Measurements from ENCODE around the gene MLNR.

The MLNR gene

GRCh38 chr13:49216334-49216733 is 3.8 kb upstream of the MLNR start:
- Histone ChIP-seq H3K27me3 (replicated peaks in 2 of 5; ENCODE audit: control insufficient read depth in 4 of 5, insufficient read depth in 5 of 5, low read length in 4 of 5) (peaks cover 0 to 30% (median 8%) of the 10 kb centered on the region in 5 experiments), H3K27ac (ENCODE audit: insufficient read depth in 1 of 2, low read depth in 1 of 2, low read length in 2 of 2, poor library complexity in 1 of 2, severe bottlenecking in 2 of 2) (no peak overlapping the region), H3K4me1 (ENCODE audit: control extremely low read depth in 1 of 4, control insufficient read depth in 4 of 4, insufficient read depth in 4 of 4, low read length in 3 of 4) (peaks cover 10 to 44% (median 31%) of the 10 kb centered on the region in 4 experiments), H3K4me3 (ENCODE audit: control insufficient read depth in 1 of 7, extremely low read depth in 1 of 7, insufficient read depth in 4 of 7, low read depth in 2 of 7, low read length in 6 of 7) (no peak overlapping the region), H3K36me3 (ENCODE audit: control insufficient read depth in 4 of 4, insufficient read depth in 4 of 4, low read length in 3 of 4) (no peaks in the 10 kb centered on the region), H3K9me3 (ENCODE audit: control extremely low read depth in 1 of 5, control insufficient read depth in 4 of 5, insufficient read depth in 2 of 5, low read depth in 1 of 5, low read length in 4 of 5) (peaks cover 0 to 7% (median 0%) of the 10 kb centered on the region in 5 experiments)
- DNase-seq, result no peak
- ChIA-PET CTCF (interaction anchor here (0.8 to 2.1 kb wide), 8 partner anchors 12 to 237 kb away, joined by 3 to 16 read pairs (median 3); no protein-coding TSS in a partner anchor), POLR2A (no interaction called here)
- WGBS (ENCODE audit: insufficient coverage), result 94% methylated on average over 3 of the region's 6 CpGs

- 95% methylated on average over 17 of the region's 17 CpGs for WGBS (ENCODE audit: insufficient coverage)
- ChIA-PET CTCF (interaction anchor here (1.0 to 2.1 kb wide), 5 partner anchors 18 to 65 kb away, joined by 3 to 16 read pairs (median 5); partner anchors contain the start of gene CDADC1), POLR2A (no interaction called here)
Observed at GRCh38 chr13:49217962-49218492, 2.1 kb upstream of the MLNR start.

GRCh38 chr13:49218493-49219051 is 1.6 kb upstream of the MLNR start:
- no peak for DNase-seq
- CTCF ChIA-PET, result interaction anchor here (1.0 to 2.0 kb wide), 5 partner anchors 12 to 82 kb away, joined by 3 to 8 read pairs (median 5); partner anchors contain the start of gene CDADC1

More at GRCh38 chr13:49217962-49218492, 2.1 kb upstream of the MLNR start:
- Histone ChIP-seq H3K27ac (ENCODE audit: insufficient read depth in 1 of 2, low read depth in 1 of 2, low read length in 2 of 2, poor library complexity in 1 of 2, severe bottlenecking in 2 of 2) (no peak overlapping the region), H3K4me1 (ENCODE audit: control extremely low read depth in 1 of 4, control insufficient read depth in 4 of 4, insufficient read depth in 4 of 4, low read length in 3 of 4) (peaks cover 10 to 44% (median 31%) of the 10 kb centered on the region in 4 experiments), H3K9me3 (ENCODE audit: control extremely low read depth in 1 of 5, control insufficient read depth in 4 of 5, insufficient read depth in 2 of 5, low read depth in 1 of 5, low read length in 4 of 5) (peaks cover 0 to 10% (median 0%) of the 10 kb centered on the region in 5 experiments), H3K36me3 (ENCODE audit: control insufficient read depth in 4 of 4, insufficient read depth in 4 of 4, low read length in 3 of 4) (no peaks in the 10 kb centered on the region), H3K27me3 (replicated peaks in 2 of 5; ENCODE audit: control insufficient read depth in 4 of 5, insufficient read depth in 5 of 5, low read length in 4 of 5) (peaks cover 10 to 43% (median 20%) of the 10 kb centered on the region in 5 experiments), H3K4me3 (ENCODE audit: control insufficient read depth in 1 of 7, extremely low read depth in 1 of 7, insufficient read depth in 4 of 7, low read depth in 2 of 7, low read length in 6 of 7) (no peak overlapping the region)
- DNase-seq, result no peak

GRCh38 chr13:49219647-49220035 is 497 bp upstream of the MLNR start:
- Histone ChIP-seq H3K27me3 (replicated peaks in 2 of 5; ENCODE audit: control insufficient read depth in 4 of 5, insufficient read depth in 5 of 5, low read length in 4 of 5) (peaks cover 10 to 45% (median 20%) of the 10 kb centered on the region in 5 experiments), H3K4me1 (ENCODE audit: control extremely low read depth in 1 of 4, control insufficient read depth in 4 of 4, insufficient read depth in 4 of 4, low read length in 3 of 4) (peaks cover 4 to 31% (median 20%) of the 10 kb centered on the region in 4 experiments), H3K4me3 (ENCODE audit: control insufficient read depth in 1 of 7, extremely low read depth in 1 of 7, insufficient read depth in 4 of 7, low read depth in 2 of 7, low read length in 6 of 7) (peak overlapping the region; percentile 52 to 76 (median 58)), H3K9me3 (ENCODE audit: control extremely low read depth in 1 of 5, control insufficient read depth in 4 of 5, insufficient read depth in 2 of 5, low read depth in 1 of 5, low read length in 4 of 5) (peaks cover 0 to 10% (median 0%) of the 10 kb centered on the region in 5 experiments), H3K36me3 (ENCODE audit: control insufficient read depth in 4 of 4, insufficient read depth in 4 of 4, low read length in 3 of 4) (no peaks in the 10 kb centered on the region), H3K27ac (ENCODE audit: insufficient read depth in 1 of 2, low read depth in 1 of 2, low read length in 2 of 2, poor library complexity in 1 of 2, severe bottlenecking in 2 of 2) (no peak overlapping the region)
- WGBS (ENCODE audit: insufficient coverage), result 21% methylated on average over 17 of the region's 17 CpGs
- POLR2A ChIA-PET, result no interaction called here
- peak in 2 of 3 donors; percentile 54 to 64 for DNase-seq
- CTCF ChIA-PET, result interaction anchor here (0.8 to 2.0 kb wide), 9 partner anchors 11 to 81 kb away, joined by 3 to 8 read pairs (median 3); no protein-coding TSS in a partner anchor

More at GRCh38 chr13:49218493-49219051, 1.6 kb upstream of the MLNR start:
- Histone ChIP-seq H3K36me3 (ENCODE audit: control insufficient read depth in 4 of 4, insufficient read depth in 4 of 4, low read length in 3 of 4) (no peaks in the 10 kb centered on the region), H3K27ac (ENCODE audit: insufficient read depth in 1 of 2, low read depth in 1 of 2, low read length in 2 of 2, poor library complexity in 1 of 2, severe bottlenecking in 2 of 2) (no peak overlapping the region), H3K4me3 (ENCODE audit: control insufficient read depth in 1 of 7, extremely low read depth in 1 of 7, insufficient read depth in 4 of 7, low read depth in 2 of 7, low read length in 6 of 7) (no peak overlapping the region), H3K9me3 (ENCODE audit: control extremely low read depth in 1 of 5, control insufficient read depth in 4 of 5, insufficient read depth in 2 of 5, low read depth in 1 of 5, low read length in 4 of 5) (peaks cover 0 to 10% (median 0%) of the 10 kb centered on the region in 5 experiments), H3K4me1 (ENCODE audit: control extremely low read depth in 1 of 4, control insufficient read depth in 4 of 4, insufficient read depth in 4 of 4, low read length in 3 of 4) (peaks cover 10 to 42% (median 29%) of the 10 kb centered on the region in 4 experiments), H3K27me3 (replicated peaks in 2 of 5; ENCODE audit: control insufficient read depth in 4 of 5, insufficient read depth in 5 of 5, low read length in 4 of 5) (peaks cover 10 to 44% (median 20%) of the 10 kb centered on the region in 5 experiments)
- WGBS (ENCODE audit: insufficient coverage), result 80% methylated on average over 24 of the region's 25 CpGs
- POLR2A ChIA-PET, result no interaction called here

GRCh38 chr13:49220856-49221589 is 885 bp downstream of the MLNR start:
- ChIA-PET POLR2A (interaction anchor here (1.0 kb wide), 1 partner anchor 22 kb away, joined by 3 read pairs; no protein-coding TSS in a partner anchor), CTCF (interaction anchor here (0.5 to 1.1 kb wide), 5 partner anchors 14 to 742 kb away, joined by 3 to 5 read pairs (median 3); no protein-coding TSS in a partner anchor)
- WGBS (ENCODE audit: insufficient coverage), result 8% methylated on average over 54 of the region's 73 CpGs
- peak overlapping the region in 6 of 7 experiments; percentile 23 to 76 (median 58) for H3K4me3 ChIP-seq (ENCODE audit: control insufficient read depth in 1 of 7, extremely low read depth in 1 of 7, insufficient read depth in 4 of 7, low read depth in 2 of 7, low read length in 6 of 7)
- peaks cover 10 to 45% (median 20%) of the 10 kb centered on the region in 5 experiments for H3K27me3 ChIP-seq (replicated peaks in 2 of 5; ENCODE audit: control insufficient read depth in 4 of 5, insufficient read depth in 5 of 5, low read length in 4 of 5)
- H3K27ac ChIP-seq (ENCODE audit: insufficient read depth in 1 of 2, low read depth in 1 of 2, low read length in 2 of 2, poor library complexity in 1 of 2, severe bottlenecking in 2 of 2), result no peak overlapping the region
- H3K36me3 ChIP-seq (ENCODE audit: control insufficient read depth in 4 of 4, insufficient read depth in 4 of 4, low read length in 3 of 4), result no peaks in the 10 kb centered on the region
- peak in 2 of 3 donors; percentile 30 to 43 for DNase-seq
- H3K9me3 ChIP-seq (ENCODE audit: control extremely low read depth in 1 of 5, control insufficient read depth in 4 of 5, insufficient read depth in 2 of 5, low read depth in 1 of 5, low read length in 4 of 5), result peaks cover 0 to 10% (median 0%) of the 10 kb centered on the region in 5 experiments
- peaks cover 7 to 21% (median 14%) of the 10 kb centered on the region in 4 experiments for H3K4me1 ChIP-seq (ENCODE audit: control extremely low read depth in 1 of 4, control insufficient read depth in 4 of 4, insufficient read depth in 4 of 4, low read length in 3 of 4)

- H3K36me3 ChIP-seq (ENCODE audit: control insufficient read depth in 4 of 4, insufficient read depth in 4 of 4, low read length in 3 of 4), result no peaks in the 10 kb centered on the region
- CTCF ChIA-PET, result interaction anchor here (0.5 to 1.1 kb wide), 5 partner anchors 13 to 742 kb away, joined by 3 to 5 read pairs (median 3); no protein-coding TSS in a partner anchor
- POLR2A ChIA-PET, result interaction anchor here (1.0 kb wide), 1 partner anchor 22 kb away, joined by 3 read pairs; no protein-coding TSS in a partner anchor
- H3K9me3 ChIP-seq (ENCODE audit: control extremely low read depth in 1 of 5, control insufficient read depth in 4 of 5, insufficient read depth in 2 of 5, low read depth in 1 of 5, low read length in 4 of 5), result peaks cover 0 to 10% (median 0%) of the 10 kb centered on the region in 5 experiments
- H3K27me3 ChIP-seq (replicated peaks in 2 of 5; ENCODE audit: control insufficient read depth in 4 of 5, insufficient read depth in 5 of 5, low read length in 4 of 5), result peaks cover 10 to 45% (median 20%) of the 10 kb centered on the region in 5 experiments
- WGBS (ENCODE audit: insufficient coverage), result 84% methylated on average over 4 of the region's 4 CpGs
- H3K27ac ChIP-seq (ENCODE audit: insufficient read depth in 1 of 2, low read depth in 1 of 2, low read length in 2 of 2, poor library complexity in 1 of 2, severe bottlenecking in 2 of 2), result no peak overlapping the region
- peaks cover 6 to 16% (median 12%) of the 10 kb centered on the region in 4 experiments for H3K4me1 ChIP-seq (ENCODE audit: control extremely low read depth in 1 of 4, control insufficient read depth in 4 of 4, insufficient read depth in 4 of 4, low read length in 3 of 4)
- H3K4me3 ChIP-seq (ENCODE audit: control insufficient read depth in 1 of 7, extremely low read depth in 1 of 7, insufficient read depth in 4 of 7, low read depth in 2 of 7, low read length in 6 of 7), result peak overlapping the region in 2 of 7 experiments; percentile 23 to 60
- DNase-seq, result no peak
Observed at GRCh38 chr13:49221590-49221965, 1.4 kb downstream of the MLNR start.

Data from common myeloid progenitor, CD34-positive (primary cell).